Breast epithelium (tissue), 3 donors: ENCODE data around the gene FERMT2.

Experiments used
- CTCF ChIP-seq, 3 donors: fragments of 450-650 bp; IDR thresholded peaks; one replicate each; pipeline ENCODE4 v1.5.1; 2016 to 2017; ENCODE audit warnings: antibody characterized with exemption in 3 of 3, mild to moderate bottlenecking in 3 of 3, moderate library complexity in 3 of 3
- POLR2AphosphoS5 ChIP-seq, 3 donors: sonication (generic); formaldehyde crosslinking; IDR thresholded peaks; one replicate each; pipeline ENCODE4 v1.6.1; 2017; ENCODE audit warnings: antibody characterized with exemption in 3 of 3

- no peak for TF ChIP-seq CTCF (IDR thresholded peaks at IDR 0.05)
- TF ChIP-seq POLR2AphosphoS5 (IDR thresholded peaks at IDR 0.05), result no peak
Observed at GRCh38 chr14:52913271-52913670, 37.6 kb downstream of the FERMT2 start.
